Measurements from ENCODE around the gene KRT7.

The KRT7 gene

GRCh38 chr12:52258335-52258901 is 25.4 kb downstream of the KRT7 start:
- no peak for DNase-seq

GRCh38 chr12:52259657-52260243 is 26.7 kb downstream of the KRT7 start:
- no peak for DNase-seq

- no peak for DNase-seq
These were observed 27.5 kb downstream of the KRT7 start for GRCh38 chr12:52260361-52261207.

GRCh38 chr12:52261208-52261484 is 28.1 kb downstream of the KRT7 start:
- DNase-seq = no peak

- DNase-seq = no peak
These were observed 29.2 kb downstream of the KRT7 start for GRCh38 chr12:52262286-52262685.

- no peak for DNase-seq
These were observed 30.9 kb downstream of the KRT7 start for GRCh38 chr12:52263761-52264434.

- no peak for DNase-seq
These were observed 31.4 kb downstream of the KRT7 start for GRCh38 chr12:52264435-52264825.

GRCh38 chr12:52266514-52266913 is 33.5 kb downstream of the KRT7 start:
- DNase-seq = no peak

- DNase-seq = no peak
These were observed 34.2 kb downstream of the KRT7 start for GRCh38 chr12:52267266-52267665.

GRCh38 chr12:52267699-52268098 is 34.7 kb downstream of the KRT7 start:
- no peak for DNase-seq

GRCh38 chr12:52268212-52268611 is 35.2 kb downstream of the KRT7 start:
- no peak for DNase-seq

GRCh38 chr12:52270541-52271070 is 37.6 kb downstream of the KRT7 start:
- no peak for DNase-seq

GRCh38 chr12:52271158-52271557 is 38.1 kb downstream of the KRT7 start:
- no peak for DNase-seq

GRCh38 chr12:52274521-52275120 is 41.6 kb downstream of the KRT7 start, which contains the start of gene KRT86:
KRT86 (plus strand) TSS chr12:52274645; CDS start chr12:52301917, 27,272 bp downstream.
- DNase-seq = no peak

- no peak for DNase-seq
These were observed 42.6 kb downstream of the KRT7 start for GRCh38 chr12:52275686-52276085.

GRCh38 chr12:52277486-52278245 is 44.6 kb downstream of the KRT7 start:
- no peak for DNase-seq

GRCh38 chr12:52278575-52279421 is 45.8 kb downstream of the KRT7 start:
- DNase-seq = peak; percentile 65

- no peak for DNase-seq
These were observed 46.6 kb downstream of the KRT7 start for GRCh38 chr12:52279422-52280318.

- DNase-seq = no peak
These were observed 47.3 kb downstream of the KRT7 start for GRCh38 chr12:52280319-52280795.

Data from T-helper 9 cell (primary cell).